Astrocyte (in vitro differentiated cells and primary cell): ENCODE data around the gene FLCN.

ENCODE experiments used
- CTCF ChIP-seq: IDR thresholded peaks from 2 replicates; pipeline ENCODE4 v1.5.1; 2011; ENCODE audit warnings: low read depth, mild to moderate bottlenecking, inconsistent platforms, low read length, moderate library complexity; ENCODE audit not compliant: insufficient read depth
- EZH2 ChIP-seq: IDR thresholded peaks from 2 replicates; pipeline ENCODE4 v1.6.1; 2012; ENCODE audit warnings: mild to moderate bottlenecking, low read length, inconsistent platforms; ENCODE audit not compliant: insufficient read depth

GRCh38 chr17:17253406-17253805, 16.4 kb upstream of the FLCN start:
- TF ChIP-seq EZH2 (no peak), CTCF (no peak)
